Upper lobe of left lung (tissue), 6 donors: Measurements from ENCODE around the gene SMAD6. TPM values are rescaled to one million over a fixed set of nuclear protein-coding genes. Genes with fewer than 3 reads are reported as not detected.
"Not testable (repeated sequence)": the region's sequence is repeated elsewhere in the genome, so short reads cannot be mapped to it uniquely, and the experiment has no call there.

ENCODE experiments used
- ATAC-seq, 2 donors: fragments of 200-7000 bp; cut with Tn5 transposase; one replicate each; pipeline ENCODE4 v1.9.1; 2022; ENCODE audit warnings: mild to moderate bottlenecking in 2 of 2, moderate library complexity in 2 of 2; ENCODE audit not compliant: low FRiP score in 2 of 2
- DNase-seq, 2 donors: peaks; one replicate each; pipeline ENCODE4 v3.0.0-alpha.2; 2019 to 2020
- H3K27ac ChIP-seq, 4 donors: fragments of 200-600 bp; sonication (generic); one replicate each; pipeline ENCODE4 v1.5.1; 2016 to 2019
- H3K27me3 ChIP-seq, 4 donors: fragments of 200-600 bp; sonication (generic); one replicate each; pipeline ENCODE4 v1.5.1; 2017 to 2019
- H3K36me3 ChIP-seq, 4 donors: fragments of 200-600 bp; sonication (generic); one replicate each; pipeline ENCODE4 v1.5.1; 2016 to 2019
- H3K4me1 ChIP-seq, 4 donors: fragments of 200-600 bp; sonication (generic); one replicate each; pipeline ENCODE4 v1.5.1; 2018 to 2019
- H3K4me3 ChIP-seq, 4 donors: fragments of 200-600 bp; sonication (generic); one replicate each; pipeline ENCODE4 v1.5.1; 2017 to 2019; ENCODE audit warnings: mild to moderate bottlenecking in 2 of 4, moderate library complexity in 1 of 4
- H3K9me3 ChIP-seq, 4 donors: fragments of 200-600 bp; sonication (generic); one replicate each; pipeline ENCODE4 v1.5.1; 2018 to 2019
- EP300 ChIP-seq, 4 donors: sonication (generic); formaldehyde crosslinking; IDR thresholded peaks; one replicate each; pipeline ENCODE4 v1.5.1; 2017; ENCODE audit warnings: antibody characterized with exemption in 4 of 4, control low read depth in 2 of 4
- POLR2A ChIP-seq, 4 donors: fragments of 450-650 bp; IDR thresholded peaks; one replicate each; pipeline ENCODE4 v1.5.1; 2016 to 2017; ENCODE audit warnings: antibody characterized with exemption in 4 of 4, mild to moderate bottlenecking in 2 of 4
- POLR2AphosphoS5 ChIP-seq, 2 donors: sonication (generic); formaldehyde crosslinking; IDR thresholded peaks; one replicate each; pipeline ENCODE4 v1.5.1; 2017; ENCODE audit warnings: antibody characterized with exemption in 2 of 2
- WGBS, 2 donors: methylation state at CpG; one replicate each; pipeline ENCODE4 v1.1.5; 2017 to 2018; 5-methylcytosine and 5-hydroxymethylcytosine counted together
- total RNA-seq, 6 donors: library from RNA; depleted of rRNA in 4 of 6; stranded (reverse); fragments of >200 nt in 4 of 6; gene quantifications; one replicate each; pipeline versions ENCODE4 v1.1.0 to v1.2.1, GENCODE V29; 2016 to 2021
- TF ChIP-seq, protein P1 (sequence below), 6 experiments: fragments of 450-650 bp in 4 of 6; fragments of 200-600 bp in 2 of 6; sonication (generic) in 2 of 6; IDR thresholded peaks; one replicate each; pipeline ENCODE4 v1.5.1; 2016 to 2019; ENCODE audit warnings: antibody characterized with exemption in 6 of 6
- donor health status: DM: no; HTN: no; CAD: no; lungs with moderate emphysema.
- donor health status: DM: no; HTN: yes; CAD: no; lungs with severe emphysema.

SMAD6 gene
- total RNA-seq, 6 donors from 2014 or later = 76.6 to 377 (median 102) TPM

DNA sequence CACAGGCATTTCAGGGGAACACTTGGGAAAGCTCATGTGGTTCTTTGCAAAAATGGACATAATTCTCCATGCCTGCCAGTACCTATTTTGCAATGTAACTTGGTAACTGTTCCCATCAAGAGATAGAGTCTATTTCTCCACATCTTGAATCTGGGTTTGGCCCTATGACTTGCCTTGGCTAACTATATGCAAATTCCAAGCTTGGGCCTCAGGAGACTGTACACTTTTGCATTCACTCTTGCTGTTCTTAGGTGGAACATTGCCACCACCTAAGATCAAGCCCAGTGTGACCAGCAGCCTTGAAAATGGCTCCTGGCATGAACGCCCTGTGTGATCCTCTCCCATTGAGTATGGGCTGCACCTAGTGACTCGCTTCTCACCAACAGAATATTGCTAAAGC is 19.8 kb upstream of the SMAD6 start:
- TF ChIP-seq EP300 (IDR thresholded peaks at IDR 0.05) (no peak), POLR2A (IDR thresholded peaks at IDR 0.05) (no peak), POLR2AphosphoS5 (IDR thresholded peaks at IDR 0.05) (no peak)
- TF ChIP-seq, protein P1, sequence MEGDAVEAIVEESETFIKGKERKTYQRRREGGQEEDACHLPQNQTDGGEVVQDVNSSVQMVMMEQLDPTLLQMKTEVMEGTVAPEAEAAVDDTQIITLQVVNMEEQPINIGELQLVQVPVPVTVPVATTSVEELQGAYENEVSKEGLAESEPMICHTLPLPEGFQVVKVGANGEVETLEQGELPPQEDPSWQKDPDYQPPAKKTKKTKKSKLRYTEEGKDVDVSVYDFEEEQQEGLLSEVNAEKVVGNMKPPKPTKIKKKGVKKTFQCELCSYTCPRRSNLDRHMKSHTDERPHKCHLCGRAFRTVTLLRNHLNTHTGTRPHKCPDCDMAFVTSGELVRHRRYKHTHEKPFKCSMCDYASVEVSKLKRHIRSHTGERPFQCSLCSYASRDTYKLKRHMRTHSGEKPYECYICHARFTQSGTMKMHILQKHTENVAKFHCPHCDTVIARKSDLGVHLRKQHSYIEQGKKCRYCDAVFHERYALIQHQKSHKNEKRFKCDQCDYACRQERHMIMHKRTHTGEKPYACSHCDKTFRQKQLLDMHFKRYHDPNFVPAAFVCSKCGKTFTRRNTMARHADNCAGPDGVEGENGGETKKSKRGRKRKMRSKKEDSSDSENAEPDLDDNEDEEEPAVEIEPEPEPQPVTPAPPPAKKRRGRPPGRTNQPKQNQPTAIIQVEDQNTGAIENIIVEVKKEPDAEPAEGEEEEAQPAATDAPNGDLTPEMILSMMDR (IDR thresholded peaks at IDR 0.05) = no peak
- no peak overlapping the region for H3K27ac ChIP-seq
- H3K36me3 ChIP-seq = no peaks in the 10 kb centered on the region
- peaks cover 7 to 24% (median 16%) of the 10 kb centered on the region in 4 donors for H3K4me1 ChIP-seq
- no peak overlapping the region for H3K4me3 ChIP-seq
- ATAC-seq = no peak
- peaks cover 0 to 7% (median 0%) of the 10 kb centered on the region in 4 donors for H3K9me3 ChIP-seq
- WGBS, 2 donors = 89 to 91% methylated on average over 2 of the region's 2 CpGs
- no peak for DNase-seq
- no peaks in the 10 kb centered on the region for H3K27me3 ChIP-seq

DNA sequence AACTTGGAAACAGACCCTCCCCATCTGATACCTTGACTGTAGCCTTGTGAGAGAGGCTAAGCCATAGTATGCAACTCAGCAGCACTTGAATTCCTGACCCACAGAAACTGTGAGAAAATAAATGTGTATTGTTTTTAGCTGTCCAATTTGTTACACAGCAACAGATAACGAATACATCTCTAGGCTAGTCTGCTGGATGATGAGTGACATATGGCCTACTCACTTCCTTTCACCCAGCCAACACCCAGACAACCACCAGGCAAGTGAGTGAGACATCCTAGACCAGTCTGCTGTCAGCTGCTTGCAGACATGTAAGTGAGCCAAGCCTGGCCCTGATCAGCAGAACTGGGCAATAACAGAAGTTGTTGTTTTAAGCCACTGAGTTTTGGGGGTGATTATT is 19.2 kb upstream of the SMAD6 start:
- no peak overlapping the region for H3K27ac ChIP-seq
- H3K4me1 ChIP-seq = peaks cover 7 to 23% (median 15%) of the 10 kb centered on the region in 4 donors
- H3K9me3 ChIP-seq = peaks cover 0 to 7% (median 0%) of the 10 kb centered on the region in 4 donors
- DNase-seq (no peak), ATAC-seq (no peak)
- H3K27me3 ChIP-seq = no peaks in the 10 kb centered on the region
- H3K36me3 ChIP-seq = no peaks in the 10 kb centered on the region
- WGBS, 2 donors = 75% methylated on average over 1 of the region's 1 CpG; no CpG with 5 or more reads in 1 of the 2 donors
- no peak overlapping the region for H3K4me3 ChIP-seq
- TF ChIP-seq POLR2A (IDR thresholded peaks at IDR 0.05) (no peak), POLR2AphosphoS5 (IDR thresholded peaks at IDR 0.05) (no peak), EP300 (IDR thresholded peaks at IDR 0.05) (no peak)
- TF ChIP-seq, protein P1 (IDR thresholded peaks at IDR 0.05) = no peak

DNA sequence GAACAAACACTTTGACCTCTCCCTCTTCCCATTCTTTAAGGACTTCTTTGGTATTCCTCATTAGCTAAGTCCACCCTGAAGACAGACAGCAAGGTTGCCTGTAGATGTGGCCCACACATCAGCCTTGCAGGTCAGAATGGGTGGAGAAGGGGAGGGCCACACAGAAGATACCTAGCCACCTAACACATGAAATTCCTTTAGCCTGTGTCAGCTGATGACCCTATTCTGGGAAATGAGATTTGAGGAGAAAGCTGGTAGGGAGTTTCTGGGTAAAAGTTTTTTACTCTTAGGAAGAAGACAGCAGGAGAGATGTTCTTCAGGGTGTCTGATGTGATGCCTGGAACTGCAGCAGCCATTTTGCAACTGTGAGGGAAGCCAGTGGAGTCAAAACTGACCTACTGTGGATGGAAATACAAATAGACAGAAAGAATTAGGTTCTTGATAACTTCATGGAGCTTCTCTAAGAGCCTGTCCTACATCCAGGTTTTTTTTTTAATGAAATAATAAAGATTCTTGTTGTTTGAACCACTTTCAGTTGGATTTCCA is 17.8 kb upstream of the SMAD6 start:
- Histone ChIP-seq H3K9me3 (peaks cover 0 to 7% (median 0%) of the 10 kb centered on the region in 4 donors), H3K27ac (no peak overlapping the region), H3K4me3 (no peak overlapping the region), H3K36me3 (no peaks in the 10 kb centered on the region), H3K4me1 (peaks cover 4 to 10% (median 6%) of the 10 kb centered on the region in 4 donors), H3K27me3 (no peaks in the 10 kb centered on the region)
- TF ChIP-seq POLR2A (IDR thresholded peaks at IDR 0.05) = no peak
- no peak for TF ChIP-seq EP300 (IDR thresholded peaks at IDR 0.05)
- no peak for TF ChIP-seq POLR2AphosphoS5 (IDR thresholded peaks at IDR 0.05)
- TF ChIP-seq, protein P1 (IDR thresholded peaks at IDR 0.05) = no peak
- no peak for ATAC-seq
- DNase-seq = no peak

DNA sequence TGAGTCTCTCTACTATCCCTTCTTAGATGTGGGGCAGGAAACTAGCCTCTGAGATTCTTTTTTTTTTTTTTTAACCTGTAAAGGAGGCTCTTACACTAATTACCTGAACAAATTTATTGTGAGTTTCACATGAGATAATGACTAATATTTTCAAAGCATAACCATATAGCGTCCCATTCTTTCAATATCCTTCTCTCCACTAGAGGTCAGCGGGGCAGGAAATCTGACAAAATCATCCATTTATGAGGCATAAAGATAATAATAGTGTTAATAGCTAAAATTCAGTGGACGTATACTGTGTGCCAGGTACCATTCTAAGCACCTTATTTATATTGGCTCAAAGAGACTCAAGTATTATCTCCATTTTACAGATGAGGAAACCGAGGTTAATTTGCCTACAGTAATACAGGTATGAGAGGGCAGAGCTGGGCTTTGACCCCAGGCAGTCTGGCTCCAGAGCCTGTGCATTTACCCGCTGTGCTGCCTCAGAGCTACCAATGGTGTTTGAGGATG is 16.3 kb upstream of the SMAD6 start:
- peaks cover 0 to 7% (median 0%) of the 10 kb centered on the region in 4 donors for H3K9me3 ChIP-seq
- WGBS, 2 donors = 84 to 86% methylated on average over 5 of the region's 5 CpGs
- H3K27me3 ChIP-seq = no peaks in the 10 kb centered on the region
- H3K4me3 ChIP-seq = no peak overlapping the region
- DNase-seq (no peak), ATAC-seq (no peak)
- TF ChIP-seq, protein P1 (IDR thresholded peaks at IDR 0.05) = peak in 1 of 6 experiments; percentile 8
- no peak for TF ChIP-seq POLR2AphosphoS5 (IDR thresholded peaks at IDR 0.05)
- no peaks in the 10 kb centered on the region for H3K36me3 ChIP-seq
- H3K4me1 ChIP-seq = no peaks in the 10 kb centered on the region
- H3K27ac ChIP-seq = no peak overlapping the region

DNA sequence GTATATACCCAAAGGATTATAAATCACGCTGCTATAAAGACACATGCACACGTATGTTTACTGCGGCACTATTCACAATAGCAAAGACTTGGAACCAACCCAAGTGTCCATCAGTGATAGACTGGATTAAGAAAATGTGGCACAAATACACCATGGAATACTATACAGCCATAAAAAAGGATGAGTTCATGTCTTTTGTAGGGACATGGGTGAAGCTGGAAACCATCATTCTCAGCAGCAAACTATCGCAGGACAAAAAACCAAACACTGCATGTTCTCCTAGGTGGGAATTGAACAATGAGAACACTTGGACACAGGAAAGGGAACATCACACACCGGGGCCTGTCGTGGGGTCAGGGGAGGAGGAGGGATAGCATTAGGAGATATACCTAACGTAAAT is 11.1 kb upstream of the SMAD6 start:
- not testable (repeated sequence) for H3K36me3 ChIP-seq, DNase-seq, H3K9me3 ChIP-seq, ATAC-seq, H3K27me3 ChIP-seq, H3K4me3 ChIP-seq
- Histone ChIP-seq H3K27ac (peak overlapping the region in 1 of 4 donors; percentile 85), H3K4me1 (peaks cover 2 to 21% (median 12%) of the 10 kb centered on the region in 4 donors)
- WGBS, 2 donors = 67 to 72% methylated on average over 7 of the region's 7 CpGs
